Gastrocnemius medialis (tissue), 4 donors: ENCODE data around the gene MGRN1. TPM values are rescaled to one million over a fixed set of nuclear protein-coding genes. Genes with fewer than 3 reads are reported as not detected.

Experiments used
- ATAC-seq, 2 donors: fragments of 150-250 bp; one replicate each; pipeline ENCODE4 v1.9.1; 2016
- DNase-seq, 2 donors: peaks; one replicate each; pipeline ENCODE4 v3.0.0-alpha.2; 2019
- H3K27ac ChIP-seq, 4 donors: fragments of 200-600 bp; sonication (generic); 1 replicate in 1 of 4; 2 replicates in 3 of 4; pipeline ENCODE4 v1.5.1; 2016 to 2018; ENCODE audit warnings: mild to moderate bottlenecking in 2 of 4, moderate library complexity in 1 of 4
- H3K27me3 ChIP-seq, 3 donors: fragments of 200-600 bp; sonication (generic) in 2 of 3; 1 replicate in 1 of 3; 2 replicates in 2 of 3; pipeline versions ENCODE4 v1.5.1 to v1.6.0; 2016 to 2019; ENCODE audit warnings: mild to moderate bottlenecking in 1 of 3, moderate library complexity in 1 of 3
- H3K36me3 ChIP-seq, 2 donors: fragments of 200-600 bp; sonication (generic) in 1 of 2; one replicate each; pipeline ENCODE4 v1.5.1; 2017 to 2018
- H3K4me1 ChIP-seq, 2 donors: fragments of 200-600 bp; sonication (generic) in 1 of 2; one replicate each; pipeline ENCODE4 v1.5.1; 2016 to 2017; ENCODE audit warnings: mild to moderate bottlenecking in 2 of 2
- H3K4me3 ChIP-seq, 4 donors: fragments of 200-600 bp; sonication (generic) in 3 of 4; 1 replicate in 1 of 4; 2 replicates in 3 of 4; pipeline ENCODE4 v1.5.1; 2016 to 2019; ENCODE audit warnings: mild to moderate bottlenecking in 2 of 4
- H3K9me3 ChIP-seq, 3 donors: fragments of 200-600 bp; sonication (generic) in 2 of 3; 1 replicate in 1 of 3; 2 replicates in 2 of 3; pipeline ENCODE4 v1.5.1; 2016 to 2019
- POLR2A ChIP-seq, 2 donors: fragments of 450-650 bp; IDR thresholded peaks; one replicate each; pipeline ENCODE4 v1.6.1; 2017; ENCODE audit warnings: antibody characterized with exemption in 2 of 2, mild to moderate bottlenecking in 2 of 2, moderate library complexity in 2 of 2
- in situ Hi-C, 4 donors: fragments of 200-750 bp; cut with MboI; loops; one replicate each; pipeline versions ENCODE4 v1.15.0 to v1.8.0; 2017; ENCODE audit warnings: low sequenced_read_pairs in 4 of 4
- intact Hi-C: fragments of 100-400 bp; cut with DNase I; formaldehyde crosslinking; loops from one replicate; pipeline ENCODE4 v1.15.1; 2023; ENCODE audit warnings: low total_unique reads
- total RNA-seq, 4 donors: library from RNA; depleted of rRNA; stranded (reverse); fragments of >200 nt; gene quantifications; one replicate each; pipeline versions ENCODE4 v1.1.0 to v1.2.3, GENCODE V29; 2016
- TF ChIP-seq, protein P1 (sequence below), 5 experiments: fragments of 450-650 bp in 3 of 5; fragments of 200-600 bp in 2 of 5; sonication (generic) in 2 of 5; IDR thresholded peaks in 4 of 5; conservative IDR thresholded peaks in 1 of 5; 1 replicate in 4 of 5; 2 replicates in 1 of 5; pipeline ENCODE4 v1.5.1; 2016 to 2019; ENCODE audit warnings: antibody characterized with exemption in 5 of 5, mild to moderate bottlenecking in 3 of 5, moderate library complexity in 3 of 5

MGRN1 gene
- total RNA-seq, 4 donors from 2014 or later: 33.8 to 62.9 (median 55.0) TPM

DNA sequence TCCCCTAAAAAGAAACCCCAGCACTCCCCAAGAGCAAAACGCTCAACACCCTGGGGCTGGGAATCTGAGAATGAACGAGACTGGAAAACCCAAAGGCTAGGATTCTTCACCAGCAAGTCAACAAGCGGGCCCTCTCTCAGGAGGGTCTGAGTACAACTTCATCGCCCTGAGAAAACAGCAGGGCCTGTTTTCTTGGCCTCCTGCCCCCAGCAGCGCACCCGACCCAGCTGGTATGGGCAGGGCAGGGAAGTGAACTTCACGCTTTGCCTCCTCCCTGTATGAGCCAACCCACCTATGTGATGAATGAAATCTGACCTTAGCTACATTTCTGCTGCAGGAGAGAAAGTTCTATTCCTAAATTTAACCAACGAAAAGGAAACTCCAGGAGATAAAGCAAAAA, 79.9 kb downstream of the MGRN1 start:
- in situ Hi-C loops (no loop called here), intact Hi-C loops (no loop called here)
- Histone ChIP-seq H3K9me3 (no peaks in the 10 kb centered on the region), H3K36me3 (peaks cover 0 to 43% of the 10 kb centered on the region in 2 donors), H3K4me3 (no peak overlapping the region), H3K27ac (no peak overlapping the region), H3K4me1 (no peaks in the 10 kb centered on the region), H3K27me3 (no peaks in the 10 kb centered on the region)
- TF ChIP-seq, protein P1, sequence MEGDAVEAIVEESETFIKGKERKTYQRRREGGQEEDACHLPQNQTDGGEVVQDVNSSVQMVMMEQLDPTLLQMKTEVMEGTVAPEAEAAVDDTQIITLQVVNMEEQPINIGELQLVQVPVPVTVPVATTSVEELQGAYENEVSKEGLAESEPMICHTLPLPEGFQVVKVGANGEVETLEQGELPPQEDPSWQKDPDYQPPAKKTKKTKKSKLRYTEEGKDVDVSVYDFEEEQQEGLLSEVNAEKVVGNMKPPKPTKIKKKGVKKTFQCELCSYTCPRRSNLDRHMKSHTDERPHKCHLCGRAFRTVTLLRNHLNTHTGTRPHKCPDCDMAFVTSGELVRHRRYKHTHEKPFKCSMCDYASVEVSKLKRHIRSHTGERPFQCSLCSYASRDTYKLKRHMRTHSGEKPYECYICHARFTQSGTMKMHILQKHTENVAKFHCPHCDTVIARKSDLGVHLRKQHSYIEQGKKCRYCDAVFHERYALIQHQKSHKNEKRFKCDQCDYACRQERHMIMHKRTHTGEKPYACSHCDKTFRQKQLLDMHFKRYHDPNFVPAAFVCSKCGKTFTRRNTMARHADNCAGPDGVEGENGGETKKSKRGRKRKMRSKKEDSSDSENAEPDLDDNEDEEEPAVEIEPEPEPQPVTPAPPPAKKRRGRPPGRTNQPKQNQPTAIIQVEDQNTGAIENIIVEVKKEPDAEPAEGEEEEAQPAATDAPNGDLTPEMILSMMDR (IDR thresholded peaks at IDR 0.05 in 4 of 5, conservative IDR thresholded peaks at IDR 0.05 in 1 of 5): no peak
- no peak for TF ChIP-seq POLR2A (IDR thresholded peaks at IDR 0.05)
- no peak for DNase-seq
- ATAC-seq: no peak

DNA sequence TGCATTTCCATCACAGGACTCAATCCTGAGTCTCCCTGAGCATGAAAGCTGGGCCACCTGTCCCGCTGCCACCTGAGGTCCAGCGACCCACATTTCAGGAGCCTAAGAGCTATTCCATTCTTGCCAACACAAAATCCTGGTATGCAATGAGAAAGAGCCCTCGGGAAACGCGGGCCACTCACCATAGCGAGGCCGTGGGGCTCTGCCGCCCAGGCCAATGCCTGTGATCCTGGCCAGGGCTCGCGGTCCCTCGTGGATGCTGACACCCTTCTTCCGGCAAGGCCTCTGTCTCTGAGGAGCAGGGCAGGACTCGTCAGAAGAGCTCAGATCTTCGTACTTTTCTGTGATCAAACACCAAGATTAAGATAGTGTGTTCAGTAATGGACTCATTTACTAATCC, 80.3 kb downstream of the MGRN1 start:
- in situ Hi-C loops (no loop called here), intact Hi-C loops (no loop called here)
- no peaks in the 10 kb centered on the region for H3K27me3 ChIP-seq
- no peak for ATAC-seq
- no peaks in the 10 kb centered on the region for H3K9me3 ChIP-seq
- no peak overlapping the region for H3K4me3 ChIP-seq
- TF ChIP-seq, protein P1 (IDR thresholded peaks at IDR 0.05 in 4 of 5, conservative IDR thresholded peaks at IDR 0.05 in 1 of 5): no peak
- TF ChIP-seq POLR2A (IDR thresholded peaks at IDR 0.05): no peak
- peaks cover 0 to 39% of the 10 kb centered on the region in 2 donors for H3K36me3 ChIP-seq
- no peak for DNase-seq
- H3K27ac ChIP-seq: no peak overlapping the region
- no peaks in the 10 kb centered on the region for H3K4me1 ChIP-seq

DNA sequence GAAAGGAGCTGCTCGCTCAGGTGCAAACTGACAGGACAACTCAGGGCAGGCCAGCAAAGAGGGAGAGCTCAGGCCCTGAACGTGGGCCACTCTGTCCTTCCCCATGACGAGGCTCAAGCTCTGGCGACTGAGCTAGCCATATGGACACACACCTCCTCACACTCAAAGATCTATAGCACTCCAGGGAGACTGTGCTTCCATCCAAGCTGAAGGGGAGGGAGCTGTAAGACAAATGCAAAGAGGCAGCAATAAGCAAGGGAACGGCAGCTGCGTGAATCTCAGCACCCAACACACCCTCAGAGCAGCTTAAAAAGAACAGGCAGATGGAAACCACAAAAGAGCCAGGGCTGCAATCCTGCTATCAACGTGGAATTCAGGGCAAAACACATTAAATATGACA, 82.2 kb downstream of the MGRN1 start:
- no peaks in the 10 kb centered on the region for H3K4me1 ChIP-seq
- in situ Hi-C loops (no loop called here), intact Hi-C loops (no loop called here)
- peaks cover 0 to 26% of the 10 kb centered on the region in 2 donors for H3K36me3 ChIP-seq
- no peak overlapping the region for H3K4me3 ChIP-seq
- TF ChIP-seq, protein P1 (IDR thresholded peaks at IDR 0.05 in 4 of 5, conservative IDR thresholded peaks at IDR 0.05 in 1 of 5): no peak
- TF ChIP-seq POLR2A (IDR thresholded peaks at IDR 0.05): no peak
- DNase-seq (no peak), ATAC-seq (no peak)
- H3K27ac ChIP-seq: no peak overlapping the region
- H3K27me3 ChIP-seq: no peaks in the 10 kb centered on the region
- no peaks in the 10 kb centered on the region for H3K9me3 ChIP-seq

DNA sequence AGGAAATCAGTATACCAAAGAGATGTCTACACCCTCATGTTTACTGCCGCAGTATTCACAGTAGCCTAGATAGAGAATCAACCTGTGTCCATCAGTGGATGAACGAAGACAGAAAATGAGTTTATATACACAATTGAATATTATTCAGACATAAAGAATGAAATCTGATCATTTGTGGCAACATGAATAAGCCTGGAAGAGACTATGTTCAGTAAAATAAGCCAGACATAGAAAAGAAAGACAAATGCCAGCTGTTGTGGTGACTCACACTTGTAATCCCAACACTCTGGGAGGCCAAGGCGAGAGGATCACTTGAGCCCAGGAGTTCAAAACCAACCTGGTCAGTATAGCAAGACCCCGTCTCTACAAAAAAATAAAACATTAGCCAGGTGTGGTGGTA, 84.9 kb downstream of the MGRN1 start:
- H3K27me3 ChIP-seq: no peaks in the 10 kb centered on the region
- DNase-seq (no peak), ATAC-seq (no peak)
- in situ Hi-C loops: no loop called here
- H3K4me3 ChIP-seq: no peak overlapping the region
- TF ChIP-seq POLR2A (IDR thresholded peaks at IDR 0.05): no peak
- TF ChIP-seq, protein P1 (IDR thresholded peaks at IDR 0.05 in 4 of 5, conservative IDR thresholded peaks at IDR 0.05 in 1 of 5): no peak
- H3K27ac ChIP-seq: no peak overlapping the region
- no peaks in the 10 kb centered on the region for H3K4me1 ChIP-seq
- intact Hi-C loops: no loop called here
- peaks cover 0 to 38% of the 10 kb centered on the region in 2 donors for H3K36me3 ChIP-seq
- no peaks in the 10 kb centered on the region for H3K9me3 ChIP-seq
